ENCODE results near the gene LIPC.

- TF ChIP-seq MEF2A (IDR thresholded peaks at IDR 0.05; ENCODE audit: insufficient read depth, low read depth, low read length) (no peak), MXI1 (IDR thresholded peaks at IDR 0.05; ENCODE audit: low read depth, low read length) (no peak), NR2F1 (conservative IDR thresholded peaks at IDR 0.05) (no peak), POLR2AphosphoS5 (IDR thresholded peaks at IDR 0.05; ENCODE audit: low read length) (no peak), POLR2A (IDR thresholded peaks at IDR 0.05; ENCODE audit: low read depth, low read length) (no peak), ZSCAN29 (IDR thresholded peaks at IDR 0.05) (no peak)
Measured at GRCh38 chr15:58553365-58553918, 121.7 kb downstream of the LIPC start.

Measured in GM12878 (cell line).